ENCODE measurements around the gene IP6K2. TPM values are rescaled to one million over a fixed set of nuclear protein-coding genes. Genes with fewer than 3 reads are reported as not detected.

IP6K2 gene
- total RNA-seq, 3 donors from 2014 or later: 84.0 to 185 (median 126) TPM

GRCh38 chr3:48656061-48656840 is 60.8 kb downstream of the IP6K2 start:
- Histone ChIP-seq H3K27me3 (peaks cover 0 to 11% of the 10 kb centered on the region in 2 donors), H3K27ac (peak overlapping the region; percentile 76 to 86), H3K4me1 (no peaks in the 10 kb centered on the region), H3K9me3 (no peaks in the 10 kb centered on the region), H3K4me3 (peak overlapping the region; percentile 51 to 84 (median 70)), H3K36me3 (no peaks in the 10 kb centered on the region)
- peak; percentile 75 to 76 for DNase-seq (ENCODE audit: low spot score in 2 of 2)
- TF ChIP-seq CTCF (IDR thresholded peaks at IDR 0.05) (peak; percentile 29 to 66 (median 29)), POLR2A (IDR thresholded peaks at IDR 0.05) (no peak), POLR2AphosphoS5 (IDR thresholded peaks at IDR 0.05) (peak in 1 of 3 donors; percentile 33)
- intact Hi-C loops (cut with DNase I; ENCODE audit: low total_unique reads): loop anchor here (10.0 kb wide), 1 partner anchor 949 kb away; no protein-coding TSS in a partner anchor

- no peaks in the 10 kb centered on the region for H3K4me1 ChIP-seq
- no peaks in the 10 kb centered on the region for H3K9me3 ChIP-seq
- no peaks in the 10 kb centered on the region for H3K36me3 ChIP-seq
- no peak for TF ChIP-seq POLR2A (IDR thresholded peaks at IDR 0.05)
- TF ChIP-seq POLR2AphosphoS5 (IDR thresholded peaks at IDR 0.05): no peak
- no peak for TF ChIP-seq CTCF (IDR thresholded peaks at IDR 0.05)
- intact Hi-C loops (cut with DNase I; ENCODE audit: low total_unique reads): loop anchor here (10.0 kb wide), 1 partner anchor 949 kb away; no protein-coding TSS in a partner anchor
- H3K4me3 ChIP-seq: peak overlapping the region; percentile 51 to 84 (median 70)
- DNase-seq (ENCODE audit: low spot score in 2 of 2): no peak
- peak overlapping the region; percentile 76 to 86 for H3K27ac ChIP-seq
- peaks cover 0 to 6% of the 10 kb centered on the region in 2 donors for H3K27me3 ChIP-seq
These were observed 61.4 kb downstream of the IP6K2 start for GRCh38 chr3:48655606-48656005.

GRCh38 chr3:48655063-48655462 is 62.0 kb downstream of the IP6K2 start:
- no peaks in the 10 kb centered on the region for H3K36me3 ChIP-seq
- peaks cover 0 to under 1% of the 10 kb centered on the region in 2 donors for H3K27me3 ChIP-seq
- no peak overlapping the region for H3K4me3 ChIP-seq
- DNase-seq (ENCODE audit: low spot score in 2 of 2): no peak
- no peaks in the 10 kb centered on the region for H3K9me3 ChIP-seq
- H3K4me1 ChIP-seq: no peaks in the 10 kb centered on the region
- intact Hi-C loops (cut with DNase I; ENCODE audit: low total_unique reads): loop anchor here (10.0 kb wide), 1 partner anchor 950 kb away; no protein-coding TSS in a partner anchor
- H3K27ac ChIP-seq: no peak overlapping the region
- TF ChIP-seq CTCF (IDR thresholded peaks at IDR 0.05): no peak
- TF ChIP-seq POLR2A (IDR thresholded peaks at IDR 0.05): no peak
- no peak for TF ChIP-seq POLR2AphosphoS5 (IDR thresholded peaks at IDR 0.05)

GRCh38 chr3:48652923-48653715 is 63.9 kb downstream of the IP6K2 start:
- TF ChIP-seq POLR2A (IDR thresholded peaks at IDR 0.05) (no peak), CTCF (IDR thresholded peaks at IDR 0.05) (no peak), POLR2AphosphoS5 (IDR thresholded peaks at IDR 0.05) (no peak)
- H3K36me3 ChIP-seq: no peaks in the 10 kb centered on the region
- no peak for DNase-seq (ENCODE audit: low spot score in 2 of 2)
- H3K27me3 ChIP-seq: no peaks in the 10 kb centered on the region
- H3K4me3 ChIP-seq: no peak overlapping the region
- no peaks in the 10 kb centered on the region for H3K4me1 ChIP-seq
- intact Hi-C loops (cut with DNase I; ENCODE audit: low total_unique reads): loop anchor here (10.0 kb wide), 1 partner anchor 952 kb away; no protein-coding TSS in a partner anchor
- no peak overlapping the region for H3K27ac ChIP-seq
- H3K9me3 ChIP-seq: no peaks in the 10 kb centered on the region
